HUES6 (cell line): Measurements from ENCODE around the gene KRTAP4-4.
"Not testable (repeated sequence)": the region's sequence is repeated elsewhere in the genome, so short reads cannot be mapped to it uniquely, and the experiment has no call there.

Source experiments
- H3K27ac ChIP-seq: 2 replicates; pipeline ENCODE4 v1.7.0; 2013; ENCODE audit warnings: low read depth, mild to moderate bottlenecking, low read length, inconsistent platforms
- H3K27me3 ChIP-seq: 2 replicates; pipeline ENCODE4 v1.6.1; 2013; ENCODE audit warnings: low read length; ENCODE audit not compliant: control insufficient read depth, insufficient read depth
- H3K36me3 ChIP-seq: 2 replicates; pipeline ENCODE4 v1.6.1; 2013; ENCODE audit warnings: low read length; ENCODE audit not compliant: control insufficient read depth, insufficient read depth
- H3K4me1 ChIP-seq: 2 replicates; pipeline ENCODE4 v1.6.1; 2013; ENCODE audit warnings: low read length; ENCODE audit not compliant: control insufficient read depth, insufficient read depth
- H3K4me3 ChIP-seq: 2 replicates; pipeline ENCODE4 v1.5.1; 2013; ENCODE audit warnings: low read depth, low read length
- H3K9ac ChIP-seq: one replicate; pipeline ENCODE4 v1.6.1; 2013; ENCODE audit warnings: mild to moderate bottlenecking, low read length
- H3K9me3 ChIP-seq: 2 replicates; pipeline ENCODE4 v1.6.1; 2013; ENCODE audit warnings: low read depth, low read length; ENCODE audit not compliant: control insufficient read depth, insufficient read depth

The KRTAP4-4 gene

DNA sequence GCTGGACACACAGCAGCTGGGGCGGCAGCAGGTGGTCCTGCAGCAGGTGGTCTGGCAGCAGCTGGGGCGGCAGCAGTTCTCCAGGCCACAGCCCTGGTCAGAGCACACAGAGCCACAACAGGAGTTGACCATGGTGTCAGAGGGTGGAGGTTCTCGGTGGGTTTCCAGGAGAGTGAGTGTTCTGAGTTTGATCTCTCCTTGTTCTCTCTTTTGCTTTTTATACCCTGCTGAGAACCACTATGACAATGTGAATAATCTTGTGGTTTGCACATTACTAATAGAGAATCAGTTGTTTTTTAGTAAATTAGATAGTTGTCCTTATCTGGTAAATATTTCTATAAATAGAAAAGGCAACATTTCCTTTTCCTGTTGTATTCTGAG lies 36.6 kb downstream of the KRTAP4-4 start, which contains the start of gene KRTAP4-12:
Gene KRTAP4-12 (minus strand): TSS at position 192 of the 381 bp plus-strand sequence. CDS start 60 bp downstream, at position 132.
- not testable (repeated sequence) for H3K27ac ChIP-seq, H3K9ac ChIP-seq, H3K9me3 ChIP-seq, H3K4me1 ChIP-seq, H3K36me3 ChIP-seq, H3K4me3 ChIP-seq, H3K27me3 ChIP-seq

GRCh38 chr17:41123292-41123990 lies 37.1 kb downstream of the KRTAP4-4 start:
- not testable (repeated sequence) for H3K9ac ChIP-seq, H3K9me3 ChIP-seq, H3K4me1 ChIP-seq, H3K36me3 ChIP-seq, H3K27ac ChIP-seq, H3K4me3 ChIP-seq, H3K27me3 ChIP-seq

- Histone ChIP-seq H3K9me3 (no peaks in the 10 kb centered on the region), H3K36me3 (no peaks in the 10 kb centered on the region), H3K27ac (no peak overlapping the region), H3K27me3 (no peaks in the 10 kb centered on the region), H3K4me1 (no peaks in the 10 kb centered on the region), H3K4me3 (no peak overlapping the region), H3K9ac (no peak overlapping the region)
Measured at GRCh38 chr17:41121742-41122141, 38.8 kb downstream of the KRTAP4-4 start.

DNA sequence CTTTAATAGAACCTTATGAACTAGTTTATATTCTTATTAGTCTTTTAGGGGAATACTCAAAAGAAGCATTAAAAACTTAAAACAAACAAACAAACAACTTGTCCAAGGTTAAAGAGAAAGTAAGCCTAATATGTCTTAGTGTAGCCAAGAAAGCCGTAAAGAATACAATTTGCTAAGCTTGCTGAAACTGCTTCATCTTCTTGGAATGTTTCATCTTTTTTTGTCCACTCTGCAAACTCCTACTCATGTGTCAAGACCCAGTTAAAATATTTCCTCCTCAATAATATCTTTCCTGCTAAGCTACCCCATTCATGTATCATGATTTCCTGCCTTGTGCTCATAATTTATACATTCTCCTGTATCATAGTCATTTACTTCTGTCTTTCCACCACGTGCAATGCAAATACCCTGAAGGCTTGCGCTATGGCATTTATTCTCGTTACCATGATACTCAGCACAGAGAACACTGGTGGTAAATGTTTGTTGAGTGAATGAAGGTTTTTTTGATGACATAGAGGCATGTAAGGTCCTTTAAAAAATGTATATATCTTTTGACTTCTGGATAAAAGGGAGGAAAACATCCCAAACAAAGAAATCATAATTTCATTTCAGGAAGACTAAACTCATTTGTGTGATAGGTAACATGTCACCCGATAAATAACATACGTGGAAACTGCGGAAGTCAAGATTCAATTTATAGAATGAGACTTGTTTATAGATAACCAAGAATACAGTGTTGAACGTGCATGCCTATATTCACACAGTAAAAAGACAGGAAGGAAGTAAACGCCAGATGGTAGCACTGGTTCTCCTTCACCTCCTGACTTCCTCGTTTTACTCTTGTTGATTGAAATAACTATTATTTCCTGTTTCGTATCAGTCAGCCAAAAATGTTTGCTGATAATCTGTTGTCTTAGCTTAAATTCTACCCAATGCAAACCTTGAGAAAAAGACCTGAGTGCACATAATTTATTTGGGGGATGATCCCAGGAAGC lies 40.6 kb downstream of the KRTAP4-4 start:
- H3K9me3 ChIP-seq, H3K27ac ChIP-seq, H3K9ac ChIP-seq, H3K27me3 ChIP-seq, H3K4me3 ChIP-seq, H3K36me3 ChIP-seq, H3K4me1 ChIP-seq: not testable (repeated sequence)

DNA sequence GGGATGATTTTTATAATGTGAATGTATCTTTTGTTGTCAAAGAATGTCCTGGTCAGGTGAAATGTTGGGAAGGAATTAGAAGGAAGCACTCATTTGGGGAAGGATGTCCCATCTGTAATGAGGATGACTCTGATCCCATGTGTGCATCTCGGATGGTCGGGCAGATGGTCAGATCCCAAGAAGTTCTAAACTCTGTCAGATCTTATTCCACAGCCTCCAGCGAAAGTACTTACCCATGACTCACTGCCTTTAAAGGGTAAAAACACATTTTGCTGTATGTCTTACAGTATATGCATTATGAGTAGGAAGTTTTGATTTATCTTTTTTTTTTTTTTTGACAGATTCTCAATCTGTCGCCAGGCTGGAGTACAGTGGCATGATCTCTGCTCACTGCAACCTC lies 41.8 kb downstream of the KRTAP4-4 start:
- no peaks in the 10 kb centered on the region for H3K36me3 ChIP-seq
- no peaks in the 10 kb centered on the region for H3K27me3 ChIP-seq
- peaks cover 8% of the 10 kb centered on the region for H3K9me3 ChIP-seq
- H3K9ac ChIP-seq = no peak overlapping the region
- no peak overlapping the region for H3K27ac ChIP-seq
- H3K4me3 ChIP-seq = no peak overlapping the region
- no peaks in the 10 kb centered on the region for H3K4me1 ChIP-seq

- not testable (repeated sequence) for H3K9ac ChIP-seq, H3K27ac ChIP-seq, H3K27me3 ChIP-seq, H3K36me3 ChIP-seq, H3K4me3 ChIP-seq, H3K4me1 ChIP-seq
- H3K9me3 ChIP-seq = peaks cover 12% of the 10 kb centered on the region
Measured at GRCh38 chr17:41117846-41118386, 42.6 kb downstream of the KRTAP4-4 start, which contains the start of gene KRTAP4-11. KRTAP4-11 (minus strand) TSS chr17:41118373; CDS start chr17:41118315, 58 bp downstream.

GRCh38 chr17:41116297-41116696 lies 44.3 kb downstream of the KRTAP4-4 start:
- Histone ChIP-seq H3K27me3 (no peaks in the 10 kb centered on the region), H3K36me3 (no peaks in the 10 kb centered on the region), H3K27ac (no peak overlapping the region), H3K4me3 (no peak overlapping the region), H3K9me3 (peaks cover 22% of the 10 kb centered on the region), H3K9ac (no peak overlapping the region), H3K4me1 (no peaks in the 10 kb centered on the region)

GRCh38 chr17:41111151-41111885 lies 49.2 kb downstream of the KRTAP4-4 start:
- Histone ChIP-seq H3K9me3 (peaks cover 27% of the 10 kb centered on the region), H3K4me1 (peaks cover 8% of the 10 kb centered on the region; the same call in 1 of the 2 replicates), H3K36me3 (no peaks in the 10 kb centered on the region), H3K9ac (no peak overlapping the region), H3K4me3 (no peak overlapping the region), H3K27me3 (no peaks in the 10 kb centered on the region), H3K27ac (no peak overlapping the region)
